Neuronal stem cell (in vitro differentiated cells): ENCODE data around the gene TSPAN9.

ENCODE experiments used
- DNase-seq: peaks from one replicate; pipeline ENCODE4 v3.0.0-alpha.2; 2013; ENCODE audit warnings: low spot score
- H2AFZ ChIP-seq: one replicate; pipeline ENCODE4 v1.6.1; 2013; ENCODE audit warnings: mild to moderate bottlenecking, low read length, inconsistent platforms
- H2AK5ac ChIP-seq: 2 replicates; pipeline ENCODE4 v1.6.1; 2013; ENCODE audit warnings: low read depth, mild to moderate bottlenecking, inconsistent platforms, low read length, moderate library complexity, mixed read lengths
- H2BK120ac ChIP-seq: 2 replicates; pipeline ENCODE4 v1.6.1; 2013; ENCODE audit warnings: low read depth, mild to moderate bottlenecking, inconsistent platforms, low read length, moderate library complexity, mixed read lengths
- H2BK12ac ChIP-seq: one replicate; pipeline ENCODE4 v1.6.1; 2013; ENCODE audit warnings: low read length, inconsistent platforms
- H2BK15ac ChIP-seq: 2 replicates; pipeline ENCODE4 v1.6.1; 2013; ENCODE audit warnings: mild to moderate bottlenecking, low read length, inconsistent platforms, mixed read lengths
- H2BK5ac ChIP-seq: one replicate; pipeline ENCODE4 v1.6.1; 2013; ENCODE audit warnings: inconsistent platforms, mild to moderate bottlenecking, low read length, moderate library complexity
- H3K14ac ChIP-seq: one replicate; pipeline ENCODE4 v1.6.1; 2013; ENCODE audit warnings: low read length, inconsistent platforms
- H3K18ac ChIP-seq: 2 replicates; pipeline ENCODE4 v1.6.1; 2013; ENCODE audit warnings: low read length, inconsistent platforms
- H3K23ac ChIP-seq: 2 replicates; pipeline ENCODE4 v1.6.1; 2013; ENCODE audit warnings: low read depth, mild to moderate bottlenecking, mixed read lengths, low read length, inconsistent platforms; ENCODE audit not compliant: poor library complexity
- H3K27ac ChIP-seq: replicated peaks from 3 replicates; pipeline ENCODE4 v1.5.1; 2013; ENCODE audit warnings: low read length, inconsistent platforms
- H3K27me3 ChIP-seq, 3 experiments: 2 replicates each; pipeline ENCODE4 v1.6.1; 2013; ENCODE audit warnings: low read length in 3 of 3, mild to moderate bottlenecking in 2 of 3, inconsistent platforms in 1 of 3, low read depth in 1 of 3, mixed read lengths in 1 of 3, moderate library complexity in 1 of 3; ENCODE audit not compliant: control insufficient read depth in 3 of 3, insufficient read depth in 3 of 3
- H3K36me3 ChIP-seq, 2 donors: replicated peaks in 1 of 2; 2 replicates each; pipeline ENCODE4 v1.6.1; 2013; ENCODE audit warnings: low read length in 2 of 2; ENCODE audit not compliant: control insufficient read depth in 2 of 2, insufficient read depth in 2 of 2
- H3K4ac ChIP-seq: 2 replicates; pipeline ENCODE4 v1.6.1; 2013; ENCODE audit warnings: inconsistent platforms, mild to moderate bottlenecking, low read length, moderate library complexity
- H3K4me1 ChIP-seq, 2 donors: 1 replicate in 1 of 2; 2 replicates in 1 of 2; pipeline ENCODE4 v1.6.1; 2013; ENCODE audit warnings: low read length in 2 of 2, low read depth in 1 of 2; ENCODE audit not compliant: control insufficient read depth in 2 of 2, insufficient read depth in 1 of 2
- H3K4me2 ChIP-seq: one replicate; pipeline ENCODE4 v1.6.1; 2013; ENCODE audit warnings: mild to moderate bottlenecking, low read length, inconsistent platforms; ENCODE audit not compliant: insufficient read depth, poor library complexity, severe bottlenecking
- H3K4me3 ChIP-seq, 2 donors: 2 replicates each; pipeline ENCODE4 v1.5.1; 2013; ENCODE audit warnings: low read length in 2 of 2, mild to moderate bottlenecking in 2 of 2, inconsistent platforms in 1 of 2, moderate library complexity in 1 of 2
- H3K79me1 ChIP-seq: one replicate; pipeline ENCODE4 v1.6.1; 2013; ENCODE audit warnings: low read depth, mild to moderate bottlenecking, inconsistent platforms, low read length, moderate library complexity
- H3K9ac ChIP-seq: one replicate; pipeline ENCODE4 v1.6.1; 2013; ENCODE audit warnings: mild to moderate bottlenecking, low read depth, low read length, inconsistent platforms; ENCODE audit not compliant: poor library complexity
- H3K9me3 ChIP-seq, 2 donors: replicated peaks in 1 of 2; 2 replicates each; pipeline versions ENCODE3 to v1.6.1; 2013; ENCODE audit warnings: low read length in 2 of 2, mild to moderate bottlenecking in 2 of 2, inconsistent platforms in 1 of 2, low read depth in 1 of 2, mixed read lengths in 1 of 2, moderate library complexity in 1 of 2; ENCODE audit not compliant: control insufficient read depth in 2 of 2, insufficient read depth in 1 of 2
- H4K8ac ChIP-seq: one replicate; pipeline ENCODE4 v1.6.1; 2013; ENCODE audit warnings: low read depth, mild to moderate bottlenecking, inconsistent platforms, low read length, moderate library complexity
- H4K91ac ChIP-seq: one replicate; pipeline ENCODE4 v1.6.1; 2013; ENCODE audit warnings: low read length, low read depth, mild to moderate bottlenecking, inconsistent platforms; ENCODE audit not compliant: poor library complexity
- WGBS, 2 donors: extraction: QIAGEN DNeasy Blood & Tissue Kit; methylation state at CpG; one replicate each; pipeline ENCODE4 v1.1.7; 2013; ENCODE audit warnings: missing lambda C conversion rate in 2 of 2, mixed read lengths in 1 of 2; ENCODE audit not compliant: insufficient read length in 2 of 2, insufficient replicate concordance in 1 of 2; ENCODE audit errors: extremely low coverage in 2 of 2; 5-methylcytosine and 5-hydroxymethylcytosine counted together

Gene TSPAN9

DNA sequence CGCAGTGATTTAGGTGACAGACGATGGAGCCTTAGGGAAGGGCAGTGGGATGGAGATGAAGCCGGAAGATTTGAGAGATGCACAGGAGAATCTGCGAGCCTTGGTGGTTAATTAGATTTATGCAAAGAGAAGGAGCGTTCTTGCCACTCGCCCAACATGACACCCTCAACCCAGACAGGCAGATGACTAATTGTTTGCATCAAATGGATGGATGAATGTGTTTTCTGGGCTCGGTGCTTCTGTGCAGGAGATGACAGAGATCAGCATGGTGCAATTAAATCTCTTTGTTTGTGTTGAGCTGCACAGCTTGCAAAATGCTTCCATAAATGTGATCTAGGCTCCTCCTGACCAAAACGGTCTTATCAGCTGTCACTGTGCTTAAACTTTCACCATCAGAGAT, 211.5 kb downstream of the TSPAN9 start:
- whole genome bisulfite sequencing, 2 donors, result no CpG with 5 or more reads among the region's 8 CpGs

DNA sequence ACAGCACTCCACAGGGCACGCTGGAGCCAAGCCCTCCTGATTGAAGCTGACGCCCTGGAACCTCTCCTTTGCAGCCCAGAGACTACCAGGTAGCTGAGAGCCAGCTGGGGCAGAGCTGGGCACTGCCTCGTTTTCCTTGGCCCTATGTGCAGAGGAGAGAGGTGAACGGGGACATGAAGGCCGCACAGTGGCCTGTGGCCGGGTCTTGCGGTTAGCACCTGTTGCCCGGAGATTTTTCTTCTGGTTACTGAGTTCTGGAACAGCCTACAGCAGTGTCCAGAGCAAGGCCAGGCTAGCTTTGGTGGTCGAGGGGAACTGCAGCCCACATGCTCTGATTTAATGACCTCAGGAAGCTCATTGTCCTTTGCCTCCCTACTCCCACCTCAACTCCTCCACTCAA, 212.5 kb downstream of the TSPAN9 start:
- Histone ChIP-seq H4K91ac (no peak overlapping the region), H2BK5ac (no peak overlapping the region), H3K14ac (no peak overlapping the region), H3K4me3 (no peak overlapping the region), H2BK12ac (no peak overlapping the region), H3K4me2 (no peak overlapping the region), H2AK5ac (no peak overlapping the region), H3K9me3 (no peaks in the 10 kb centered on the region), H2AFZ (no peak overlapping the region), H3K4ac (no peak overlapping the region), H3K79me1 (no peaks in the 10 kb centered on the region), H3K4me1 (peaks cover 0 to 3% of the 10 kb centered on the region in 2 donors), H2BK120ac (no peak overlapping the region), H3K9ac (no peak overlapping the region), H2BK15ac (no peak overlapping the region), H3K23ac (no peak overlapping the region), H3K27ac (no peak overlapping the region), H3K36me3 (no peaks in the 10 kb centered on the region), H3K27me3 (no peaks in the 10 kb centered on the region), H3K18ac (no peak overlapping the region), H4K8ac (no peak overlapping the region)
- no CpG with 5 or more reads among the region's 9 CpGs for WGBS, 2 donors
- no peak for DNase-seq

More for the DNA sequence above, 211.5 kb downstream of the TSPAN9 start:
- Histone ChIP-seq H3K18ac (no peak overlapping the region), H2BK120ac (no peak overlapping the region), H4K91ac (no peak overlapping the region), H2BK12ac (no peak overlapping the region), H3K27me3 (no peaks in the 10 kb centered on the region), H2BK15ac (no peak overlapping the region), H3K4me2 (no peak overlapping the region), H2BK5ac (no peak overlapping the region), H3K4me3 (no peak overlapping the region), H3K36me3 (no peaks in the 10 kb centered on the region), H3K79me1 (no peaks in the 10 kb centered on the region), H3K9me3 (no peaks in the 10 kb centered on the region), H3K23ac (no peak overlapping the region), H2AK5ac (no peak overlapping the region), H4K8ac (no peak overlapping the region), H3K4me1 (peaks cover 0 to 2% of the 10 kb centered on the region in 2 donors), H3K27ac (no peak overlapping the region), H3K14ac (no peak overlapping the region), H3K4ac (no peak overlapping the region), H3K9ac (no peak overlapping the region), H2AFZ (no peak overlapping the region)
- DNase-seq, result no peak

DNA sequence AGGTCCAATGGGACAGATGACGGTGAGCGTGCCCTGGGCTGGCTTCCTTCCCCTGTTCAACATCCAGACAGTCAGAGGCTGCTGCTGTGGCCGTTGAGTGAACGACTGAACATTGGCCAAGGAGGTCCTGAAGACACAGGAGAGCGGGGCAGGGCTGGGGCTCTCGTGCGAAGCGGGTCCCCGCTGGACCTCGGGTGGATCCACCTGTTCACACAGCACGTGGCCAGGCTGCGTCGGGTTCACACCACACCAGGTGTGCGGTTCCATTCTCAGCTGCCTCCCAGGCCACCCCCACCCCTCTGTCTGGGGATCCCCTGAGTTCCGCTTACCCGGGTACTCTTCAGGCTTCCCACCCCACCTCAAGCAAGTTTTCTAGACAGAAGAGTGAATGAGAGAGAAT, 214.8 kb downstream of the TSPAN9 start:
- Histone ChIP-seq H3K4me2 (no peak overlapping the region), H3K4me3 (no peak overlapping the region), H3K36me3 (no peaks in the 10 kb centered on the region), H3K4me1 (peaks cover 0 to 5% of the 10 kb centered on the region in 2 donors), H2BK12ac (peak overlapping the region; percentile 7), H3K4ac (no peak overlapping the region), H3K27me3 (peaks cover 0 to 9% (median 0%) of the 10 kb centered on the region in 3 experiments), H3K23ac (peak overlapping the region; percentile 22), H4K91ac (no peak overlapping the region), H2BK120ac (no peak overlapping the region), H2AK5ac (peak overlapping the region; percentile 15), H3K27ac (no peak overlapping the region), H2BK15ac (no peak overlapping the region), H3K14ac (no peak overlapping the region), H2BK5ac (no peak overlapping the region), H3K9me3 (no peaks in the 10 kb centered on the region), H3K18ac (no peak overlapping the region), H3K79me1 (no peaks in the 10 kb centered on the region), H2AFZ (no peak overlapping the region), H3K9ac (no peak overlapping the region), H4K8ac (no peak overlapping the region)
- no peak for DNase-seq
- WGBS, 2 donors, result no CpG with 5 or more reads among the region's 16 CpGs

DNA sequence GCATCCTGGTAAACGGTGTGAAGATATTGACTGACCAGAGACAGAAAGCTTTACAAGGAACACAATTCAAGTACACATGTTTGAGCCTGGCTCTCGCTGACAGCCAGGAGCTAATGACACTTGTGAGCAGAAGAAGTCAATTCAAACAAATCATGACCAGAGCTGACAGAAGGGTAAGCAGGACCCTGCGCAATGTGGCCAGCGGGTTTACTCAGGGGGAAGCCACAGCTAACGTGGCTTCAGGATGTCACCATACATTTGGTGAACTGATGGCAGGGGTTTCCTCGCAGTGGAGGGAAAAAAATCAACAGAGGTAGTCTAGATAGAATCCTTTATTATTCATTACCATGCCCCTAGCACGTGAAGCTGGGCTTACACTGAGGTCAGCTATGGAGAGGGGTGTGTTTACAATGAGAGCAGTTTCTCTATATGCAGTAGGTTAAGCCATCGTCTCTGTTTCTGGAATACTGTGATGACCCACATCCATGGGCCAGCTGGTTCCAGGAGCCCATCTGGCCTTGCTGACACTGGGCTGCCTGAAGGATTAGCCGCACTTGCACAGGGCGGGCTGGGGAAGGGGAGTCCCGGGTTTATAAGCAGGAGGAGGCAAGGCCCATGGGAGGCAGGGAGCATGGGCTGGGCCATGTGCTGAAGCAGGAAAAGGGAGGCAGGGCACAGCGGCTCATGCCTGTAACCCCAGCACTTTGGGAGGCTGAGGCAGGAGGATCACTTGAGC, 215.7 kb downstream of the TSPAN9 start:
- H2BK5ac ChIP-seq, result no peak overlapping the region
- no peak overlapping the region for H2AFZ ChIP-seq
- WGBS, 2 donors, result no CpG with 5 or more reads among the region's 12 CpGs
- H3K4me1 ChIP-seq, result peaks cover 0 to 5% of the 10 kb centered on the region in 2 donors
- no peak overlapping the region for H3K9ac ChIP-seq
- no peak overlapping the region for H2BK12ac ChIP-seq
- no peak overlapping the region for H2AK5ac ChIP-seq
- no peak overlapping the region for H3K27ac ChIP-seq
- H4K8ac ChIP-seq, result no peak overlapping the region
- H3K4ac ChIP-seq, result no peak overlapping the region
- H3K4me3 ChIP-seq, result no peak overlapping the region
- no peak overlapping the region for H2BK15ac ChIP-seq
- peaks cover 0 to 17% (median 0%) of the 10 kb centered on the region in 3 experiments for H3K27me3 ChIP-seq
- H4K91ac ChIP-seq, result no peak overlapping the region
- H2BK120ac ChIP-seq, result no peak overlapping the region
- peaks cover 1% of the 10 kb centered on the region for H3K79me1 ChIP-seq
- no peak overlapping the region for H3K14ac ChIP-seq
- no peak overlapping the region for H3K18ac ChIP-seq
- no peaks in the 10 kb centered on the region for H3K36me3 ChIP-seq
- H3K23ac ChIP-seq, result no peak overlapping the region
- DNase-seq, result no peak
- no peaks in the 10 kb centered on the region for H3K9me3 ChIP-seq
- H3K4me2 ChIP-seq, result no peak overlapping the region
